Mesenchymal stem cell (in vitro differentiated cells and primary cell): ENCODE data around the gene PGS1.

Experiments
- DNase-seq: peaks from one replicate; pipeline ENCODE4 v3.0.0-alpha.2; 2013
- H2AFZ ChIP-seq: one replicate; pipeline ENCODE4 v1.6.1; 2013; ENCODE audit warnings: low read depth, mild to moderate bottlenecking, control low read depth, inconsistent platforms, low read length, moderate library complexity
- H2AK5ac ChIP-seq: 2 replicates; pipeline ENCODE4 v1.6.1; 2013; ENCODE audit warnings: low read length, moderate library complexity, mild to moderate bottlenecking, inconsistent platforms; ENCODE audit not compliant: severe bottlenecking
- H2BK120ac ChIP-seq: one replicate; pipeline ENCODE4 v1.6.1; 2013; ENCODE audit warnings: low read depth, mild to moderate bottlenecking, inconsistent platforms, low read length, moderate library complexity
- H2BK12ac ChIP-seq, 2 experiments: one replicate each; pipeline ENCODE4 v1.6.1; 2013; ENCODE audit warnings: inconsistent platforms in 2 of 2, low read length in 2 of 2, mild to moderate bottlenecking in 2 of 2, moderate library complexity in 2 of 2, control low read depth in 1 of 2
- H2BK15ac ChIP-seq: one replicate; pipeline ENCODE4 v1.6.1; 2013; ENCODE audit warnings: mild to moderate bottlenecking, low read depth, inconsistent platforms; ENCODE audit not compliant: poor library complexity, severe bottlenecking
- H2BK5ac ChIP-seq: 2 replicates; pipeline ENCODE4 v1.6.1; 2013; ENCODE audit warnings: low read depth, mild to moderate bottlenecking, low read length, control low read depth, inconsistent platforms; ENCODE audit not compliant: poor library complexity, severe bottlenecking
- H3K14ac ChIP-seq, 2 experiments: one replicate each; pipeline ENCODE4 v1.6.1; 2013; ENCODE audit warnings: inconsistent platforms in 2 of 2, low read length in 2 of 2, control low read depth in 1 of 2, mild to moderate bottlenecking in 1 of 2, moderate library complexity in 1 of 2
- H3K18ac ChIP-seq, 2 experiments: one replicate each; pipeline ENCODE4 v1.6.1; 2013; ENCODE audit warnings: inconsistent platforms in 2 of 2, low read length in 2 of 2, control low read depth in 1 of 2, low read depth in 1 of 2, mild to moderate bottlenecking in 1 of 2
- H3K23ac ChIP-seq, 2 experiments: one replicate each; pipeline ENCODE4 v1.6.1; 2013; ENCODE audit warnings: inconsistent platforms in 2 of 2, low read length in 2 of 2, mild to moderate bottlenecking in 2 of 2, moderate library complexity in 2 of 2, control low read depth in 1 of 2
- H3K27ac ChIP-seq: 2 replicates; pipeline ENCODE4 v1.5.1; 2013; ENCODE audit warnings: mild to moderate bottlenecking, moderate library complexity, low read length, control low read depth, inconsistent platforms; ENCODE audit not compliant: poor library complexity, severe bottlenecking
- H3K27me3 ChIP-seq, 2 experiments: 2 replicates each; pipeline versions ENCODE4 v1.6.1 to v1.7.0; 2013; ENCODE audit warnings: low read length in 2 of 2, mild to moderate bottlenecking in 2 of 2, moderate library complexity in 2 of 2, control low read depth in 1 of 2, inconsistent platforms in 1 of 2; ENCODE audit not compliant: control insufficient read depth in 1 of 2, insufficient read depth in 1 of 2
- H3K36me3 ChIP-seq, 2 experiments: 2 replicates each; pipeline versions ENCODE4 v1.6.1 to v1.7.0; 2013; ENCODE audit warnings: low read length in 2 of 2, control low read depth in 1 of 2, inconsistent platforms in 1 of 2, low read depth in 1 of 2, mild to moderate bottlenecking in 1 of 2; ENCODE audit not compliant: insufficient read depth in 2 of 2, control insufficient read depth in 1 of 2
- H3K4ac ChIP-seq, 2 experiments: one replicate each; pipeline ENCODE4 v1.6.1; 2013; ENCODE audit warnings: inconsistent platforms in 2 of 2, low read length in 2 of 2, mild to moderate bottlenecking in 2 of 2, moderate library complexity in 2 of 2, control low read depth in 1 of 2, low read depth in 1 of 2
- H3K4me1 ChIP-seq: 2 replicates; pipeline ENCODE4 v1.6.1; 2013; ENCODE audit warnings: low read depth, low read length, control low read depth; ENCODE audit not compliant: control insufficient read depth, insufficient read depth
- H3K4me2 ChIP-seq: 2 replicates; pipeline ENCODE4 v1.6.1; 2013; ENCODE audit warnings: low read length, mild to moderate bottlenecking, inconsistent platforms; ENCODE audit not compliant: poor library complexity, severe bottlenecking
- H3K4me3 ChIP-seq, 2 experiments: 2 replicates each; pipeline versions ENCODE4 v1.5.1 to v1.7.0; 2013; ENCODE audit warnings: low read length in 2 of 2, mild to moderate bottlenecking in 2 of 2, control low read depth in 1 of 2, low read depth in 1 of 2; ENCODE audit not compliant: insufficient read depth in 1 of 2
- H3K79me1 ChIP-seq: replicated peaks from 2 replicates; pipeline ENCODE4 v1.6.1; 2013; ENCODE audit warnings: mild to moderate bottlenecking, control low read depth, low read length, inconsistent platforms; ENCODE audit not compliant: poor library complexity, severe bottlenecking
- H3K9ac ChIP-seq: 2 replicates; pipeline ENCODE4 v1.7.0; 2013; ENCODE audit warnings: mild to moderate bottlenecking, low read length, moderate library complexity
- H3K9me3 ChIP-seq: 2 replicates; pipeline ENCODE4 v1.7.0; 2013; ENCODE audit warnings: mild to moderate bottlenecking, low read length; ENCODE audit not compliant: control insufficient read depth
- H4K8ac ChIP-seq: one replicate; pipeline ENCODE4 v1.6.1; 2013; ENCODE audit warnings: inconsistent platforms, mild to moderate bottlenecking, low read length, moderate library complexity
- H4K91ac ChIP-seq: one replicate; pipeline ENCODE4 v1.6.1; 2013; ENCODE audit warnings: mild to moderate bottlenecking, low read length, inconsistent platforms
- WGBS: methylation state at CpG from one replicate; pipeline ENCODE4 v1.1.7; 2013; ENCODE audit warnings: mixed read lengths; 5-methylcytosine and 5-hydroxymethylcytosine counted together

The PGS1 gene

GRCh38 chr17:78406396-78406795 lies 27.9 kb downstream of the PGS1 start:
- peak overlapping the region in 1 of 2 experiments; percentile 71 for H2BK12ac ChIP-seq
- no peak overlapping the region for H2BK120ac ChIP-seq
- H2BK5ac ChIP-seq = no peak overlapping the region
- 94% methylated on average over 6 of the region's 6 CpGs for WGBS
- H4K8ac ChIP-seq = peak overlapping the region; percentile 31
- peaks cover 13% of the 10 kb centered on the region for H3K79me1 ChIP-seq
- H3K27ac ChIP-seq = no peak overlapping the region
- H3K9me3 ChIP-seq = no peaks in the 10 kb centered on the region
- H3K9ac ChIP-seq = no peak overlapping the region
- H2BK15ac ChIP-seq = no peak overlapping the region
- peaks cover 61 to 80% of the 10 kb centered on the region in 2 experiments for H3K36me3 ChIP-seq
- H3K14ac ChIP-seq = peak overlapping the region in 1 of 2 experiments; percentile 84
- no peak overlapping the region for H3K4me2 ChIP-seq
- H3K4me3 ChIP-seq = no peak overlapping the region
- peaks cover 52% of the 10 kb centered on the region for H3K4me1 ChIP-seq
- no peak overlapping the region for H2AFZ ChIP-seq
- H2AK5ac ChIP-seq = peak overlapping the region; percentile 86
- no peak overlapping the region for H3K23ac ChIP-seq
- H3K27me3 ChIP-seq = no peaks in the 10 kb centered on the region
- H3K18ac ChIP-seq = peak overlapping the region in 1 of 2 experiments; percentile 79
- no peak overlapping the region for H3K4ac ChIP-seq
- no peak for DNase-seq
- no peak overlapping the region for H4K91ac ChIP-seq

- Histone ChIP-seq H2AFZ (no peak overlapping the region), H3K36me3 (peaks cover 64 to 78% of the 10 kb centered on the region in 2 experiments), H3K4ac (no peak overlapping the region), H3K27ac (no peak overlapping the region), H3K27me3 (no peaks in the 10 kb centered on the region), H4K8ac (peak overlapping the region; percentile 57), H2BK5ac (no peak overlapping the region), H3K14ac (no peak overlapping the region), H3K4me3 (no peak overlapping the region), H3K23ac (no peak overlapping the region), H3K9me3 (no peaks in the 10 kb centered on the region), H4K91ac (no peak overlapping the region), H2AK5ac (peak overlapping the region; percentile 23), H2BK12ac (no peak overlapping the region), H2BK15ac (no peak overlapping the region), H3K9ac (no peak overlapping the region), H2BK120ac (no peak overlapping the region), H3K4me2 (no peak overlapping the region), H3K18ac (peak overlapping the region in 1 of 2 experiments; percentile 54), H3K79me1 (peaks cover 13% of the 10 kb centered on the region), H3K4me1 (peaks cover 47% of the 10 kb centered on the region)
- 98% methylated on average over 8 of the region's 8 CpGs for WGBS
- DNase-seq = no peak
These were observed 28.5 kb downstream of the PGS1 start for GRCh38 chr17:78406920-78407319.

DNA sequence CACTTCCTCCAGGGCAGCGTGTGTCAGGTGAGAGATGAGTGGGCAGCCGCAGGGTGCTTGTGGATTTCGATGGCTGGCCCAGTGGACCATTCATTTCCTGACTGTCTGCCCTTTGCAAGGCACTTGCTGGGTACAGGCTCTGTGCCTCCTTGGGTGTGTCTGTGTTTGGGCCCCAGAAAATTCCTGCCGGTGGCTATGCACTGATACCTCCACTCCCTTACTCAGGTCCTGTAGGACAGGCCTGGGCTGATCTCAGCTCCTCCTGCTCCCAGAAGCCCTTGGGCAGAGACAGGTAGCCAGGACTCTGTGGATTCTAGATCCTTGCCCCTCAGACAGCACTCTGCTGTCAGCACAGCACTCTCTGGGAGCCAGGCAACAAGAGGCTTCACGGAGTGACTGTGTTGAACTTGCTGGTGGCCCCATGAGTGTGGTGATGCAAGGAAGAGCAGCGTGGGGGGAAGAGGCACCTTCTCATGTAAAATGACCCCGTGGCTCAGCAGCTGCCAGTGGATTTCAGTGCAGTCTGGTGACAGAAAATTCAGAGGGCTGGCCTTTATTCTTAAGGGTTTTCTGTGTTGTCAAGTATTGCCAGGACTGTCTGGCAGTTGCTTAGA lies 29.0 kb downstream of the PGS1 start:
- H3K9ac ChIP-seq = no peak overlapping the region
- peaks cover 44% of the 10 kb centered on the region for H3K4me1 ChIP-seq
- H3K9me3 ChIP-seq = no peaks in the 10 kb centered on the region
- peak overlapping the region in 1 of 2 experiments; percentile 19 for H3K14ac ChIP-seq
- H4K91ac ChIP-seq = no peak overlapping the region
- peaks cover 63 to 75% of the 10 kb centered on the region in 2 experiments for H3K36me3 ChIP-seq
- no peak overlapping the region for H2BK120ac ChIP-seq
- WGBS = 87% methylated on average over 7 of the region's 7 CpGs
- DNase-seq = peak; percentile 76
- peak overlapping the region; percentile 15 for H2BK5ac ChIP-seq
- peak overlapping the region; percentile 33 for H2AK5ac ChIP-seq
- no peak overlapping the region for H3K27ac ChIP-seq
- no peaks in the 10 kb centered on the region for H3K27me3 ChIP-seq
- no peak overlapping the region for H2BK12ac ChIP-seq
- H4K8ac ChIP-seq = no peak overlapping the region
- no peak overlapping the region for H3K4ac ChIP-seq
- H3K4me2 ChIP-seq = no peak overlapping the region
- H3K18ac ChIP-seq = peak overlapping the region in 1 of 2 experiments; percentile 28
- peaks cover 13% of the 10 kb centered on the region for H3K79me1 ChIP-seq
- no peak overlapping the region for H2AFZ ChIP-seq
- no peak overlapping the region for H3K23ac ChIP-seq
- H3K4me3 ChIP-seq = no peak overlapping the region
- H2BK15ac ChIP-seq = no peak overlapping the region

GRCh38 chr17:78408476-78409050 lies 30.1 kb downstream of the PGS1 start:
- Histone ChIP-seq H3K79me1 (peaks cover 14% of the 10 kb centered on the region), H2AFZ (no peak overlapping the region), H3K4ac (no peak overlapping the region), H2BK12ac (peak overlapping the region in 1 of 2 experiments; percentile 46), H3K27ac (no peak overlapping the region), H3K14ac (no peak overlapping the region), H3K9me3 (no peaks in the 10 kb centered on the region), H3K36me3 (peaks cover 64 to 70% of the 10 kb centered on the region in 2 experiments), H4K8ac (peak overlapping the region; percentile 13), H2BK15ac (no peak overlapping the region), H3K9ac (no peak overlapping the region), H2BK5ac (no peak overlapping the region), H3K18ac (no peak overlapping the region), H3K4me1 (peaks cover 48% of the 10 kb centered on the region), H3K23ac (no peak overlapping the region), H2AK5ac (no peak overlapping the region), H3K4me3 (no peak overlapping the region), H3K4me2 (no peak overlapping the region), H4K91ac (no peak overlapping the region), H2BK120ac (no peak overlapping the region), H3K27me3 (no peaks in the 10 kb centered on the region)
- WGBS = 92% methylated on average over 23 of the region's 23 CpGs
- DNase-seq = no peak
